UCSD-AML1 (cell line): Measurements from ENCODE around the gene ACAP3.
"Not testable (repeated sequence)": the region's sequence is repeated elsewhere in the genome, so short reads cannot be mapped to it uniquely, and the experiment has no call there.

Experiments
- DNase-seq: peaks from one replicate; lab custom pipeline; 2025; ENCODE audit not compliant: unreplicated experiment; lab: John Stamatoyannopoulos, UW

Gene ACAP3

DNA sequence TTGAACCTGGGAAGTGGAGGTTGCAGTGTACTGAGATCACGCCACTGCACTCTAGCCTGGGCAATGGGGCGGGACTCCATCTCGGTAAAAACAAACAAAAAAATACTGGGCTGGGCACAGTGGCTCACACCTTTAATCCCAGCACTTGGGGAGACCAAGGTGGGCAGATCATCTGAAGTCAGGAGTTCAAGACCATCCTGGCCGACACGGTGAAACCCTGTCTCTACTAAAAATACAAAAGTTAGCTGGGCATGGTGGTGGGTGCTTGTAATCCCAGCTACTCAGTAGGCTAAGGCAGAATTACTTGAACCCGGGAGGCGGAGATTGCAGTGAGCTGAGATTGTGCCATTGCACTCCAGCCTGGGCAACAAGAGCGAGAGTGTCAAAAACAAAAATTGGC lies 8.5 kb upstream of the ACAP3 start:
- not testable (repeated sequence) for DNase-seq

DNA sequence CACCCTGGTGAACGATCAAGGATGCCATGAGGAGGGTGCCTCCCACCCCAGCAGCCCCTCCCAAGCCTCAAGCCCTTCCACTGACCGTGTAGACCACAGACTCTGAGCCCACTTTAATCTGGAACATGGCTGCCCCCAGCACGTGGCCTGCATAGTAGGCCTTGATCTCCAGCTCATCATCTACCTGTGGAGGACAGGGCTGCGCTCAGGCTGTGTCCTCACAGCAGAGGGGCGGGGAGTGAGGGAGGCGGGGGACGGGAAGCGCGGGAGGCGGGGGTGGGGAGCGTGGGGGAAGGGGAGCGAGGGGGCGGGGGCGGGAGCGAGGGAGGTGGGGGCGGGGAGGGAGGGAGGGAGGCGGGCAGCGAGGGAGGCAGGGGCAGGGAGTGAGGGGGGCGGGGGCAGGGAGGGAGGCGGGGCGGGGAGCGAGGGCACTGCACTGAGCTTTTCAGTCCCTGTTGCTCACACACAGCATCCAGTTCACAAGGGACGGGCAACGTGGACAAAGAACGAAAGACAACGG lies 7.8 kb upstream of the ACAP3 start:
- DNase-seq, result no peak

DNA sequence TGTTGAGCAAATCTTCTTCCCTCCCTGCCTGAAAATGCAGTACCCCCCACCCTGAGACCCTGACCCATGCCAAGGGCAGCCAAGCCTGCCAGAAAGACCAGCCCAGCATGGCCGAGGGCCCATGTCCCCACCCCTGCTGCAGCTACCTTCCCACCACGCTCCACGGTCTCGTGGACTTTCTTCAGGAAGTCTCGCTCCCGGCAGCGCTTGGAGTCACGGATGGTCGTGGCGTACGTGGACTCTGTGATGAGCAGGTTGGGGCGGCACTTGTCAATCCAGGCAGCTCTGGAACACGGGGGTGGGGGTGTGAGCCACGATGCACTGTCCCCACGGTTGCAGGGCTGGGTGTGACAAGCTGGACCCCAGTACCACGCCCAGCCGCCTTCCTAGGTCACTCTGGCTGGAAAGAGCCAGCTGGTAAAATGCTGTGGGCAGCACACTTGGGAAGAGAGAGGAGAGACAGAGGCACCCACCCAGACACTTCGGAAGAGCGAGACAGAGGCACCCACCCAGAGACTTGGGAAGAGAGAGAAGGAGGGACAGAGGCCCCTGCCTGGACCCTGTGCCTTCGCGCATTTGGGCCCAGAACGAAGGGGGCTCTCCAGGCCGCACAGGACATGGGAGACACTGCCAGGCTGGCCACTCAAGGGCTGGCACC lies 7.1 kb upstream of the ACAP3 start:
- no peak for DNase-seq

DNA sequence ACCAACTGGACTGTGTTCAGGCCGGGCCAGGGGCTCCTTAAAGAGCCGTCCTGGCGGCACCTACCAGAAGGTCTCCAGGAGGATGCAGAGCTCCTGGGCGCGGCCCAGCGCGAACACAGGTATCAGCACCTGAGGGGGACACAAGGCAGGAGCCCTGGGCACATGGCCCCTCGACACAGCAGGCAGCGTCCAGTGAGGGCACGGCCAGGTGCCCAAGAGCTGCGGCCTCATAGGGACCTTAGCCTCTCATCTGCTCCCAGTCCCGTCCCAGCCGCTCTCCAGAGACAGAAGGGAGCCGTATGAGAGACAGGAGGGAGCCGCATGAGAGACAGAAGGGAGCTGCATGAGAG lies 6.5 kb upstream of the ACAP3 start:
- no peak for DNase-seq

DNA sequence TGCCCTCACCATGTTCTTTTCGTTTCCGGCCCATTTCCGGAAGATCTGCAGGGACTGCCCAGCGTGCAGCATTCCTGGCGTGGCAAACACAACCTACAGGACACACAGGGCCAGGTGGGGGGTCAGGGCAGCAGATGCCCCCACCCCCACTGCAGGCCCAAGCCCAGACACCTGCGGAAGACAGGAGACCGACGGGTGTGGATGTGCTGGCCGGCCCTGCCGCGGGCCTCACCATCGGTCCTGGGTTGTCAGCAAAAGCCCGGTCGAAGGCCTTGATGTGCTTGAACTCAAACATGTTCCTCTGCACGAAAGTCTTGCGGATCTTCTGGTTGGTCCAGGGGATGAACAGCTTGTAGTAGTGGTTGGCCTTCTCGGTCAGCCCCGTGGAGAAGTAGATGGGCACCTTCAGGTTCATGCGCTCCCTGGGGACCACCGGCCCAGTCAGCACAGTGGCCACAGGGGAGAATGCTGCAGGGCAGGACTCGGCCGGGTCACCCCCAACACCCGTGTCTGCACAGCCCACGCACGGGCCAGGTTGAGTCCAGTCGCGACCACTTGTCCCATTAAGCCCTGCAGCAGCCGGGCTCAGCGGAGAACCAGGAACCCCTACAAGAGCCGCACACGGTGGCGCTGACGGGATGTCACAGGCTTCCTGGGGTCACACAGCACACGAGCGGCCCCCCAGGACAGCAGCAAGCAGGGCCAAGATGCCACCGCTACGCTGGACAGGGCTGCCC lies 5.9 kb upstream of the ACAP3 start:
- DNase-seq, result no peak

DNA sequence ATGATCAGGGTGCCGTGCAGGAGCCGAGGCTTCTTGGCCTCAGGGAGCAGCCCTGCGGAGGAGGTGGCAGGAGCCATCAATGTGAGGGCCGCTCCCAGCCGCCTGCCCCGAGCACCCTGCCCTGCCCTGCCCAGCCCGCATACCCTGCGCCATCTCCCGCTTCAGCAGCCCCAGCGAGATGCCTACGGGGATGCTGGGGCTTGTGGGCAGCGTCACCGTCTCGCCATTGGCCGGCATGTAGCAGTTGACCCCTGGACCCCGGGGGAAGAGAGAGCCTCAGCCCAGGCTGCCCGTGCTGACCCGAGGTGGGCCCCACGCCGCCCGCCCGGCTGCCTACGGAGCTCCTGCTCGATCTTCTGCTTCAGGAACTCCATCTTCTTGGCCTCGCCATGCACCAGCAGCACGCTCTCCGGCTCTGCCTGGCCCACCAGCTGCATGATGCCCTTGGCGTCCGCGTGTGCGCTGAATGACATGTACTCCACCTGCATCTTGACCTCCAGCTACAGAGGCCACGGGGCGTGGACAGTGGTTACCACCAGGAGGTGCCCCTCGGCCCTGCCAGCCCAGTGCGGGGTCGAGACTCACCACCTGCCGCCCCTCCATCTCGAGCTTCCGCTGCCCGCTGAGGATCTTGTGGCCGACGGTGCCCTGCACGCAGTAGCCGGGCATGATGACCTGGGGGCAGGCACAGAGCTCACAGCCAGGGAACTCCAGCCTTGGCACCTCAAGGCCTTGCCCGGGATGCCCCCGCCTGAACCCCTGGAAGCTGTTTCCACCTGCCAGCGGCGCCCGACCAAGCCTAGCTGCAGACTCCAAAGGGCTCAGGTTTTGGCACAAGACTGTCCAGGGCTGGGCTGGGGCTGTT lies 5.0 kb upstream of the ACAP3 start:
- no peak for DNase-seq

DNA sequence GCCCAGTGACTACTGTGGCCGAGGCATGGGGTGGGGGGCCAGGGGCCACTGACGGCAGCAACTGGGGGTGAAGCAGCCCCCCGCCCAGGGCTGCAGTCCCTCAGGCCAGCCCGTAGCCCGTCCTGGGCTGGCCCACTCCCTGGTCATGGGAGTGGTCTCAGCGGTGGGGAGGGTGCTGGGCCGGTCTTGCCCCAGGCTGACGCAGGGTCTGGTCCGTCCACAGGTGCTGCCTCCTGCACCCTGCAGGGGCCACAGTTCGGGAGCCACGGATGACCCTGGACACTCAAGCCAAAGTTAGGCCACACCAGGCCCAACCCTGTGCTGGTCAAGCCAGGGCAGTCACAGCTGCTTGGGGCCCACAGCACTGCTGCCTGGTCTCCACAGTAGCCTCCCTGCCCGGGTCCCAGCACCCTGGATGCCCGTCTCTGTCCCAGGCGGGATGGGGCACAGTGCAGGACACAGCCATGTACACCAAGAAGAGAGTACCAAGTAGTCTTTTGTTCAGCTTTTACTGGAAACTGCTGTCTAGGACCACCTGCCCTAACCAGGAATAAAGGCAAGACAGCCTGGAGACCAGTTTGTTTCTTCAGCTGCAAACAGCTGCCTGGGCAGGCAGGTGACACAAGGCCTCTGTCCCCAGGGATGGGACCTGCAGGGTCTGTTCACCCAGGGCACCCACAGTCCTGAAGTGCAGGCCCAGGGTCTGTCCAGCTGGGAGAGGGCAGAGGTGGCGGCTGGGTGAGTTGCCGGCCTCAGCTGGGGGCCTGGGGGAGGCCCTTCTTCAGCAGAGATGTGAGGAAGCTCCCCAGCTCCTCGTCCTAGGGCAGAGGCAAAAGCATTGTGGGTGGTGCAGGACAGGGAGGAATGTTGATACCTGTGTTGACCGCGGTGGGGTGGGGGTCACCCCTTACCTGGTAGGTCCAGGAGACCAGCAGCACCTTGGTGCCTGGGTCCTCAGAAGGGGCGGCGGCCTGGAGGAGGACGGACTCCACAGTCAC lies 3.7 kb upstream of the ACAP3 start:
- no peak for DNase-seq

DNA sequence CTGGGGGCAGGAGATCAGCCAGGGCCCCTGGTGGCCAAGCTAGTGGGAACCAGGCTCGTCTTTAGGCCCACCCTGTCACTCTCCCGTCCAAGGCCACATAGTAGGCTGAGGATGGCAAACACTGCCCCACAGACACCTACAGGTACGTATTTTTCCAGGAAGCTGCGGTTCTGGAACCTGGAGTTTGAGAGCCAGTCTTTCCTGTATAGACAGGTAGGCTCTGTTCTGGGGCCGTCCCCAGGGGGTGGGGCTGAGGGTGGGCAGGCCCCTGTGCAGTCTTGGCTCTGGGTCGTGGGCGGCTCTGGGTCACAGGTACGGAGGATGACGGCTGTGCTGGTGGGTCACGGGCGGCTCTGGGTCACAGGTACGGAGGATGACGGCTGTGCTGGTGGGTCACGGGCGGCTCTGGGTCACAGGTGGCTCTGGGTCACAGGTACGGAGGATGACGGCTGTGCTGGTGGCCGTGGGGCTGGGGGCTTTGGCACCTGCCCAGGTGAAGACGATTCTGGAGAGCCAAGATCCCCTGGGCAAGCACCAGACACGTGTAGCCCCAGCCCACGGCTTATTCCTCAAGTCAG lies 2.8 kb upstream of the ACAP3 start:
- DNase-seq, result no peak

DNA sequence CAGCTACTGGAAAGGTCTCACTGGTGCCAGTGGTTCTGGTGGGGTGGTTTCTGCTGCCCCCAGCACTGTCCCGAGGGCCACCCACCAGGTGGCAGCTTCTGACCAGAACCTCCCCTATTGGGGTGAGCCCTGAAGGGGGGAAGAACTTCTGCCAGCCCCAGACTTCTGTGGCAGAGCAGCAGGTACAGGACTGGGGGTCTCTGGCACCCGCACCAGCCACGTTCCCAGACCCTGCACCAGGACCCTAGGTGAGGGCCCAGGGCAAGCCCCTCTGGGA lies 2.3 kb upstream of the ACAP3 start:
- DNase-seq, result no peak

DNA sequence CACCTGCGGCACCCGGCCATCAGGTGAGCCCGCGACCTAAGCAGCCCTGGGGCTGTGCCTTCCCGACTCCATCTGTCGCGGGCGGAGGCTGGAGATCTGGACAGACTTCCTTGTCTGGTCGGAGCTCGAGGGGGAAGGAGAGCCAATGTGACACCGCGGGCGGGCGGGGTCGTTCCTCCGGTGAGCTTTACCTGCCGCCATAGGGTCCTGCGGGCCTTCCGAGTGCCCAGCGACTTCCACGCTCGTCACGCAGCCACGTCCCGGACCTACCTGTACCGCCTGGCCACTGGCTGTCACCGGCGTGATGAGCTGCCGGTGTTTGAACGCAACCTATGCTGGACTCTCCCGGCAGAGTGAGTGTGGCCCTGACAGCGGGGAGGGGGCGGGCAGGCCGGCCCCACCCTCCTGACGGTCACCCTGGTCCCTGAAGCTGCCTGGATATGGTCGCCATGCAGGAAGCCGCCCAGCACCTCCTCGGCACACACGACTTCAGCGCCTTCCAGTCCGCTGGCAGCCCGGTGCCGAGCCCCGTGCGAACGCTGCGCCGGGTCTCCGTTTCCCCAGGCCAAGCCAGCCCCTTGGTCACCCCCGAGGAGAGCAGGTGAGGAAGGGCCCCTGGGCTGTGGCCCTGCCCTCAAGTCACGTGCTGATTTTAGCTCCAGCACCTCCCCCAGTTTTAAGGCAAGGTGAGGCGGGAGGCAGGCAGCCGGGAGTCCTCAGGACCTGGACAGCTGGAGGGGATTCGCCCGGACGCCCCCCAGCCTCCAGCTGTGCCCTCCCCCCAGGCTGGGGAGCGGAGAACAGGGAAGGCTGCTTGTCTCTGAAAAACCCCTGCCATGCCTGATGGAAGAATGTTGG lies 1.8 kb upstream of the ACAP3 start:
- no peak for DNase-seq

DNA sequence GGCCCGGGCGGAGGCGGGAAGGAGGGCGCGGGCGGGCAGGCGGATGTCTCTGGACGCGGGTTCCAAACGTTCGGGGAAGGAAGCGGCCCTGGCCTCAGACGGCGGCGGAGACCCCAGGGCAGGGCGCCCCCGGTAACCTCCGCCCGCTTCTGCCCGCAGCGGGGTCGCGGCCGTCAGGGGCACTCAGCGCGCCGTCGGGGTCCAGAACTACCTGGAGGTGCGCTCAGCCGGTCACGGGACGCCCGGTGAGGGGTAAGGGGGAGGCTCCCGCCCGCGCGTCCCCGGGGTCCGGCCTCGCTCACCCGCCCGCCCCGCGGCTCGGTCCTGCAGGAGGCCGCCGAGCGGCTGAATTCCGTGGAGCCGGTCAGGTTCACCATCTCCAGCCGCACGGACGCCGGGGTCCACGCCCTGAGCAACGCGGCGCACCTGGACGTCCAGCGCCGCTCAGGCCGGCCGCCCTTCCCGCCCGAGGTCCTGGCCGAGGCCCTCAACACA lies 1.1 kb upstream of the ACAP3 start:
- no peak for DNase-seq

DNA sequence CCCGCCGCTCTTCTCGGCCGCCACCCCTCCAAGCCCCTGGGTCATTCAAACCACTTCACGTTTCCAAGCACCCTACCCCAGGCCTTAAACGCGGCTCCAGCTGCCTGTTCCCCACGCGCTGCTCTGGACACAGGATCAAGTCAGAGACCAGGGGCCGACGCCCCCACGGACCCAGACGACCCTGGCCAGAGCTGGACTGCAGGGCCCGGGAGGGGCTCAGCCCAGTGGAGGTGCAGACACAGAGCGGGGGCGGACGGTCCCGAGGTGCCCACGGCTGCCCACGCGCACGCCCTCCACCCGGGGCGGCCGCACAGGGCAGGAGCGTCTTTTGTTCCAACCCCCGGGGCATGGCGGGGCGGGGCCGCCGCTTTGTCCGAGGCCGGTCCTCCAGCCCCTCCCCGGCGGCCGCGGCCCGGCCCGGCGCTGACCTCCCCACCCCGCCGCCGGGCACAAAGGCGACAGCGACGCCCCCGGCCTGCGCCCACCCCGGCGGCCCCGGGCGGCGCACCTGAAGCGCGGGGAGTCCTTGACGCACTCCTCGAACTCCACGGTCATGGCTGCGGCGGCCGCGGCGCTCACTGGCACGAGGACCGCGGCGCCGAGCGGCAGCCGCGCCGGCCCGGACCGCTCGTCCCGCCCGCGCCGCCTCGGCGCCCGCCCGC lies 338 bp downstream of the ACAP3 start:
- DNase-seq, result no peak

DNA sequence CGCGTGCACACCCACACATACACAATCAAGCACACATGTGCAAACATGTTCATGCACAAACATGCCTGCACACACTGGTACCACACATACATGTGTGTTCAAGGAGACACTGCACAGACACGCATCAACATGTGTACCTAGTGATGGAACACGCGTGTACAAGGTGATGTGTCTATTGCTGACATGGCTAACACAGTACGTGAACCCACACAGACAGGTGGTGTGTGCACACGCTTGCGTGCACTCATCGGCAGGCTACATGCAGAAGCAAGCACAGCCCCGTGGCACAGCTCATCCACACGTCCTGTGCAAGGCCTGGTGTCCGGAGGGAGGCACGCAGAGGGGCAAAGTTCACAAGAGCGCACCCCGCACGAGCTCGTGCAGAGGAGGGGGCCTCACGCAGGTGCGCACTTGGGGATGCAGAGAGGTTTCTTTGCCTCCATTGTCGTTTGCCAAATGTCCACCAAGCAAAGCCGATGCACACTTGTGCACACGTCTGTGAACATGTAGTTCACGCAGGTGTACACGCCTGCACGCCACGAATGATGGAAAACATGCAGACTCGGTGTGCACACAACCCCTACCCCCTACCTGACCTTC lies 969 bp downstream of the ACAP3 start:
- no peak for DNase-seq

DNA sequence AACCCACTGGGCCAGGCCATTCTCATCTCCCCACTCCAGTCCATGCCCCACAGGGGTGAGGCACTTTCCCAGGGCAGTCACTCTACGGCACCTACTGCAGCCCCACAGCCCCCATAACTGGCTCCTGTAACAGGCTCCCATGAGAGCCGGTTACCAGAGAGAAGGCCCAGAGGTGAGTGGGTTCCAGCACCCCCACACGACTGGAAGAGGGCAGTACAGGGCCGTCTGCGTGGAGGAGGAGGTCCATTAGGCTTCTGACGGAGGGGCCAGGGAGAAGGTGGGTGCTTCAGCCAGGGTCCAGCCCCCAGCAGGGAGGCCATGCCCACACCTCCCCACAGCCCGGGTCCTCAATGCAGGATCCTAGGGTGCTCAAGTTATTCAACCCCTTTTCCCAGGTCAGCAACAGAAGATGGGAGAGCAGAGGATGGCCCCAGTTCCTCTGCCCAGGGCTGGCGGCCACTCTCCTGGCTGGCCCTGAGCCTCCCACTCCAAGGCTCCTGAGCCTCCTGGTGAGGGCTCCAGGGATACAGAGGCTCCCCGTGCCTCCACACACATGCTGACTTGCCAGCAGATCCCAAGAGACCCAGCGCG lies 1.6 kb downstream of the ACAP3 start:
- no peak for DNase-seq

DNA sequence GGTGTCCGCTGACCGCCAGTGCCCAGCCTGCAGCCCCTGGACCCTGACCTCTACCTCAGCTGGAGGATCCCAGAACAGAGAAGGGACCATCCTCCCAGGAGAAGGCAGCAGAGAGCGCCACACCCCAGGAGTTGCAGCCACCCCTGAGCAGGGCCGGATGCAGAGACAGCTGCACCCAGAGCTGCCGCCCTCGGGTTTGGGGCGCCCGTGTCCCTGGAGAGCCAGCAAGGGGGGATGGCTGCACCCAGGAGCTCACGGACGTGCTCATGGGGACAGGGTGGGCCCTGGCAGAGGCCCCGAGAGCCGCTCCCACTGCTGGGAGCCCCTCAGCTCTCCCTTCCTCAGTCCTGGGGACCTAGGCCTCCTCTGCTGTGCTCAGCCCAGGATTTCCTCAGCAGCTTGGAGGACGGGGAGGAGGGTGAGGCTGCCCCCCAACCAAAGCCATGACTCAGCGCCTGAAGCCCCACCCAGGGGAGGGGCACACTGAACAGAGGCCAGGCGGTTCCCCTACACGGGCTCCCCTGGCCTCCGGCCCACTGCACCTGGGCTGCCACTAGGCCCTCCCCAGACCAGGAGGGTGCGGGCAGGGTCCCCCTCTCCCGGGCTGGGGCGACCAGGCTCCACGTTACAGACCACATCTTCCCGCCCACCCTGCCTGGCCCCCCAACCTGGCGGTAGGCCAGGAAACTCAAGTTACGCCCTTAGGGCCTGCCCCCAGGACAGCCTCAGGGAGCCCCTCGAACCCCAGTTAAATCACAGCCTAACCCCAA lies 2.2 kb downstream of the ACAP3 start:
- DNase-seq, result peak; percentile 47

DNA sequence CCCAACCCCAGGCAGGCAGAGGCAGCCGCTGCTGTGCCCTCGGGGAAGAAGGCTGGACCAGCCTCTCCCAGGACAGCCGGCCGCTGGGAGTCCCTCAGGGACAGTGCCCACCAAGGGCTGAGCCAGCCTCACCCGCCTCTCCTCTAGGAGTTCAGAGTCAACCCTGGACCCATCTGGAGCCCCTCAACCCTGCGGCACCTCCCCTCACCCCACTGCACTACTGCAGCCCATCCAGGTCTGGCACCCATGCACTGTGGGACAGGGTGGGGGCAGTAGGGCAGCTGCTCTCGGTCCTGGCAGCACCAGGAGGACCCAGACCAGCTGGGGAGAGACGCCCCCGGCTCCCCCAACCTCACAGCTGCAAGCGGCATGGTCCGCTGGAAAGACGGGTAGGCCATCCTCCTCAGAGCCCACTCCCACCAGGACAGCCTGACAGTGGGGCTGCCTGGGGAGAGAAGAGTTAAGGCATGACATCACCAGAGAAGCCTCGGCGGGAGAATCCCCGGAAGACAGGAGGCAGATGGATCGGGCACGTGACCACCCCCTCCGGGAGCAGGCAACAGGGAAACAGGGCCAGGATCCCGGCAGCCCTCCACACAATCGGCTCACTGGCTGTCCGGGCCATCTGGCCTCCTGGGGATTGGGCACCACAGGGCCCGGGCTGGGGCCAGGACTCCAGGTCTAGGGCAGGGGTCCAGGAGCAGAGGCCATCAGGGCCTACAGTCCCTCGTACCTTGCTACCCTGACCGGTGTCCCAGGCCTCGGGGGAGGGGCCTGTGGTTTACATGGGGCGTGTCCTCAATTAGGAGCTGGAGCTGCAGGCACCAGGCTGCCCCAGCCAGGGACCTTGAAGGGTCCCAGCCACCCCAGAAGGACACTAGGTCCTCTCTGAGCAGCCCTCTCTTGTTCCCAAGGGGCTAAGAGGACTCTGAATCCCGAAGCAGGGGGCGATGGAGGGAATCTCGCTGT lies 3.1 kb downstream of the ACAP3 start:
- no peak for DNase-seq
